GM12872 (cell line): Measurements from ENCODE around the gene HES3.

Experiments used
- TF ChIP-seq, protein P1 (sequence below): IDR thresholded peaks from 3 replicates; pipeline ENCODE4 v1.5.1; 2011; ENCODE audit warnings: low read depth, mild to moderate bottlenecking, low read length, moderate library complexity; ENCODE audit not compliant: insufficient read depth

The HES3 gene

DNA sequence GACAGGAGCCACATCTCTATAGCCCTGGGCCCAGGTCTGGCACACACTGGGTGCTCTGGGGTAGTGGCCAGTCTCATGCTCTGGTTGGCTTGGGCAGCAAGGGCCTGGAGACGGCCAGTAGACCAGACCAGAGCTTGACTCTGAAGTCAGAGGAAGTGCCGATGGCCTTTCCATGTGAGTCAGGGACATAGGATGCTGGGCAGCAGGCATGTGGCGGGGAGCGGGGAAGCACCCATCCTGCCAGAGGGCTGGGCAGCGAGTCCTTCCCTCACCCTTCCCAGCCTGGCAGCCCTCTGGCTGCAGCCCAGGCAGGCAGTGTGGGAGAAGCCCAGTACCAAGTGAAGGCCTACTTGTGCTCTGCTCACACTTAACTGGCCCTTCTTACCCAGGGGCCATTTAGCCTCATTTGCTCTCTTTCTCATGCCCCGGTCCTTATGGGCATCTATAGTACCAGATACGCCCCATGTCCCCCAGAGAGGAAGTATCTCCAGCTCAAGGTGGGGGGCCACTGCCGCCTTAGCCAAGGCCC is 13.6 kb downstream of the HES3 start:
- TF ChIP-seq, protein P1, sequence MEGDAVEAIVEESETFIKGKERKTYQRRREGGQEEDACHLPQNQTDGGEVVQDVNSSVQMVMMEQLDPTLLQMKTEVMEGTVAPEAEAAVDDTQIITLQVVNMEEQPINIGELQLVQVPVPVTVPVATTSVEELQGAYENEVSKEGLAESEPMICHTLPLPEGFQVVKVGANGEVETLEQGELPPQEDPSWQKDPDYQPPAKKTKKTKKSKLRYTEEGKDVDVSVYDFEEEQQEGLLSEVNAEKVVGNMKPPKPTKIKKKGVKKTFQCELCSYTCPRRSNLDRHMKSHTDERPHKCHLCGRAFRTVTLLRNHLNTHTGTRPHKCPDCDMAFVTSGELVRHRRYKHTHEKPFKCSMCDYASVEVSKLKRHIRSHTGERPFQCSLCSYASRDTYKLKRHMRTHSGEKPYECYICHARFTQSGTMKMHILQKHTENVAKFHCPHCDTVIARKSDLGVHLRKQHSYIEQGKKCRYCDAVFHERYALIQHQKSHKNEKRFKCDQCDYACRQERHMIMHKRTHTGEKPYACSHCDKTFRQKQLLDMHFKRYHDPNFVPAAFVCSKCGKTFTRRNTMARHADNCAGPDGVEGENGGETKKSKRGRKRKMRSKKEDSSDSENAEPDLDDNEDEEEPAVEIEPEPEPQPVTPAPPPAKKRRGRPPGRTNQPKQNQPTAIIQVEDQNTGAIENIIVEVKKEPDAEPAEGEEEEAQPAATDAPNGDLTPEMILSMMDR, result no peak

DNA sequence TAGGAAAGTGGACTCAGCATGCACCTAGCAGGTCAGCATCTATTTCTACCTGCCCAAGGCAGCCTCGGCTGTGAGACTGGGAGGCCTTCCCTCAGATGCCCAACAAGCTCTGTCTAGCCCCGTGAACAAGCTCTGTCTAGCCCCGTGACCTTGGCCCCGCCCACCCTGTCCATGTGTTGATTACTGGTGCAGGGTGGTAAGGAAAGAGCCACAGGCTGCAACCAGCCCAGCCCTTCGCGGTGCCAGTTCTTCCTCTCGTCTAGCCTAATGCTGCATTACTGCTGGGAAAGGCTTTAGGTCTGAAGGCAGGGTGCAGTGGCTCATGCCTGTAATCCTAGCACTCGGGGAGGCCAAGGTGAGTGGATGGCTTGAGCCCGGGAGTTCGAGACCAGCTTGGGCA is 14.7 kb downstream of the HES3 start:
- TF ChIP-seq, protein P1, result no peak

DNA sequence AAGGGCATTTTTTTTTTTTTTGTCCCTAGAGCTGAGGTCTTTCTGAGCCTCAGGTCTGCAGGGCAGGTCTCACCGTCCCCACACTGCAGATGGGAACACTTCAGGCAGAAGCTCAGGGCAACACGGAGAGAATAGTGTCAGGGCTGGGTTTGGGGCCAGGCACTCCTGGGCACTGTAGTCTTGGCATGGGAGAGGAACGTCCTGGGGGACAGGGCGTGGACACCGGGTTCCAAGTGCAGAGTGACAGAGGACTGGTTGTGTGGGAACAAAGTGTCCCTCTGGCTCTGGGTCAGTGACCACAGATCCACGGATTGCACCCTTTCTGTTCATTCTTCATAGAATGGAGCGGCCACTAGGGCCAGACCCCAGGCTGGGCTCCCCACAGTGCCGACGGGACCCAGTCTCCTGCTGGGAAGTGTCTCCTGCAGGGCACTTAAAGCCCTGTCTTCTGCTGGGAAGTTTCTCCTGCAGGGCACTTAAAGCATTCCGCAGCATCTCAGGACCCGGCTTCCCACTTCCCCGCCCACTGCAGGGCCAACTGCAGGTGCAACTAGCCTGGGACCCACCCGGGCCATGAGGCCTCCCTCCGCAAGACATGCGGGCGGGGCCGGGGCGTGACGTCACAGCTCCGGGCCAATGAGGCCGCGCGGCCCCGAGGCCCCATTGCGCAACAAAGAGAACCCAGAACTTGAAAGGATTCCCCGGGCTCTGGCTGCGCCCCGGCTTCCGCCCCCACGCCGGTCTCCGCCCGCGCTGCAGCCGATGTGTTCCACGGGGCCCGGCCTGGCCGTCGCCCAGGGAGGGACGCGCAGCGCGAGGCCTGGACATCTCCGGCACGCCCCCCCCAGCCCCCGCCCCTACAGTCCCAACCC is 15.7 kb downstream of the HES3 start:
- TF ChIP-seq, protein P1, result no peak

DNA sequence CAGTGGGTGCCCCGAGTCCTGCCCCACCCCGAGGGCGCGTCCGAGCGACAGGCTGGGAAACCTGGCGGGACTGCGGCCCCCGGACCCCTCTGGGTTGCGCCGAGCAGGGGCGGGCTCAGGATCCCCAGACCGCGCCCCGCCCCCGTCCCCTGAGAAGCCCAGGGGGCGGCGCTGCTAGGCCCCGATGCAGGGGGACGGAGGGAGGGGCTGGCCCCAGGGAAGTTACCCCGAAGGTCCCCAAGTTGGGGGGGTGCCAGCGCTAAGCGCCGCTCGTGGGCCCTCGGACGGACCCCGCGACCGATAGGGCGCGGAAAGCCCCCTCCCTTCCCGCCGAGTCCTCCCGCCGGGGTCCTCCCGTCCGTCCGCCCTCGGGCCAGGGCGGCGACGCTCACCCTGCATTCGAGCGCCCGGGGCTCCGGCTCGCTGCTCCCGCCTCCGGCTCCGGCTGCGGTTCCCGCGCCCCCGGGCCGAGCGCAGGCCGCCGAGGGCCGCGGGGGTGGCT is 16.5 kb downstream of the HES3 start:
- TF ChIP-seq, protein P1, result no peak

DNA sequence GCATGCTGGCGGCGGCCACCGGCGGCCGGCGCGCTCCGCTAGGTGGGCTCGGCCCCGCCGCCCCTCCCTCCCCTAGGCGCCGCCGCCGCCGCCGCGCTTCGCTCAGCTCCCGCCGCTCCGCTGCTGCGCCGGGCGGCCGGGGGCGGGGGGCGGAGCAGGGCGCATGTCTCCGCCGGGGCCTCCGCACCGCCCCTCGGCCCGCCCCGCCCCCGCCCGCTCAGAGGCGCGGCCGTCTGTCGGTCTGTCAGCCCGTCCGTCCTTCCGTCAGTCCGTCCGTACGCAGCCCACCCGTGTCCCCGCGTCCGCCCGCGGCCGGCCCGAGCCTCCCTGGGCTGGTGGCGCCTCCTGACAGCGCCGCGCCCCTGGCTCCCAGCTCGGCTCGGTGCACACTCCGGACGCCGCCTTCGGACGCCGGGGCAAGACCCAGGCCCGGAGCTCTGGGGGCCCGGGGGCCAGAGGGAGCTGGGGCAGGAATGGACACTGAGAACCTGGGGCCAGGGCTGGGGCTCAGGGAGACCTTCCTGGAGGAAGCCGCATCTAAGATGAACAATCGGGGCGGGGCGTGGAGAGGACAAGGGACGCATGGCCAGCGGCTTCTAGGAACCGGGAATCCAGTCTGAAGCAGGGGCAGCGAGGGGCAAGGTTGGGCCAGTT is 17.1 kb downstream of the HES3 start, which contains the start of gene GPR153:
TSS of gene GPR153 (minus strand) at position 138 of the 654 bp plus-strand sequence. CDS start 6,193 bp downstream, outside the sequence.
- TF ChIP-seq, protein P1, result no peak

DNA sequence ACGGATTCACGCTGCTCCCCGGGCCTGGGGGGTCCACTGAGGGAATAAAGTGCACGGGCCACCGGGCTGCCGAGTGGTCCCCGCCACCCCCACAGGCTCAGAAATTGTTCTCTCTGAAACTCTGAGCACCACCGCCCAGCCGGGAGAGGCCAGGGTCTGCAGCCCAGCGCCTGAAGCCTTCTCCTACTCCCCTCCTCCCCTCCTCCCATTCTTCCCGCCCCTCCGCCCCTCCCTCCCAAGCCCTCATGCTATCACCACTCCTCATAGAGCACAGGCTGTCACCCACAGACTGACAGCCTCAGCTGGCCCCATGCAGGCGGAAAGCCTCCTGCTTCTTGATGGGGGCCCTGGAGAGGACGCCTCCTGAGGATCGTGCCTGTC is 17.6 kb downstream of the HES3 start:
- TF ChIP-seq, protein P1, result no peak
